HepG2 (cell line): ENCODE results near the gene ZNF26. TPM values are rescaled to one million over a fixed set of nuclear protein-coding genes. Genes with fewer than 3 reads are reported as not detected.
A peak's percentile ranks its signal among the peaks of the same experiment; 100 is the strongest.

ENCODE experiments used
- CSRNP2 ChIP-seq: sonication (generic); formaldehyde crosslinking; conservative IDR thresholded peaks from 2 replicates; pipeline ENCODE4 v1.8.0; 2022; ENCODE audit warnings: low read depth, missing genetic modification reagents
- FOSL2 ChIP-seq: sonication (generic); formaldehyde crosslinking; IDR thresholded peaks from 2 replicates; pipeline ENCODE4 v1.4.0; 2020; ENCODE audit warnings: missing genetic modification reagents
- HMGXB3 ChIP-seq: sonication (generic); formaldehyde crosslinking; IDR thresholded peaks from 2 replicates; pipeline ENCODE4 v1.4.0; 2020; ENCODE audit warnings: missing genetic modification reagents, borderline replicate concordance
- KDM3A ChIP-seq: IDR thresholded peaks from 2 replicates; pipeline ENCODE4 v1.6.1; 2018; ENCODE audit warnings: low read depth, missing compliant biosample characterization
- MXD3 ChIP-seq: IDR thresholded peaks from 2 replicates; pipeline ENCODE4 v1.6.1; 2016; ENCODE audit warnings: mild to moderate bottlenecking, missing biosample characterization, missing genetic modification reagents
- PHF21A ChIP-seq: sonication (generic); formaldehyde crosslinking; IDR thresholded peaks from 2 replicates; pipeline ENCODE4 v1.5.0; 2020; ENCODE audit warnings: mild to moderate bottlenecking, missing genetic modification reagents
- PRMT3 ChIP-seq: sonication (generic); formaldehyde crosslinking; IDR thresholded peaks from 2 replicates; pipeline ENCODE4 v1.8.1; 2022; ENCODE audit warnings: low read depth, mild to moderate bottlenecking, moderate library complexity, missing genetic modification reagents, borderline replicate concordance
- RAD21 ChIP-seq: fragments of 450-650 bp; formaldehyde crosslinking; IDR thresholded peaks from 2 replicates; pipeline ENCODE4 v1.5.0; 2020; ENCODE audit warnings: mild to moderate bottlenecking
- SIX4 ChIP-seq: sonication (generic); formaldehyde crosslinking; IDR thresholded peaks from 2 replicates; pipeline ENCODE4 v1.4.0; 2020; ENCODE audit warnings: missing genetic modification reagents
- TBX2 ChIP-seq: sonication (generic); formaldehyde crosslinking; IDR thresholded peaks from 2 replicates; pipeline ENCODE4 v1.5.0; 2020; ENCODE audit warnings: missing genetic modification reagents, mild to moderate bottlenecking, borderline replicate concordance
- TFDP1 ChIP-seq: IDR thresholded peaks from 2 replicates; pipeline ENCODE4 v1.6.1; 2016; ENCODE audit warnings: missing compliant biosample characterization, missing genetic modification reagents, borderline replicate concordance
- U2AF1 ChIP-seq: fragments of 200-400 bp; formaldehyde crosslinking; optimal IDR thresholded peaks from 2 replicates; pipeline ENCODE3; 2017; ENCODE audit warnings: mild to moderate bottlenecking, low read depth, low read length
- ZBTB39 ChIP-seq: sonication (generic); formaldehyde crosslinking; IDR thresholded peaks from 2 replicates; pipeline ENCODE4 v1.5.0; 2020; ENCODE audit warnings: missing genetic modification reagents
- ZEB1 ChIP-seq: IDR thresholded peaks from 2 replicates; pipeline ENCODE4 v1.6.1; 2012; ENCODE audit warnings: mild to moderate bottlenecking, low read depth, inconsistent platforms; ENCODE audit not compliant: insufficient replicate concordance
- ZMAT3 ChIP-seq: sonication (generic); formaldehyde crosslinking; conservative IDR thresholded peaks from 2 replicates; pipeline ENCODE4 v1.7.0; 2021; ENCODE audit warnings: missing genetic modification reagents
- ZNF138 ChIP-seq: sonication (generic); formaldehyde crosslinking; IDR thresholded peaks from 2 replicates; pipeline ENCODE4 v1.5.0; 2020; ENCODE audit warnings: mild to moderate bottlenecking, low read depth, missing genetic modification reagents
- ZNF652 ChIP-seq: IDR thresholded peaks from 2 replicates; pipeline ENCODE4 v1.6.1; 2016; ENCODE audit warnings: low read depth, borderline replicate concordance
- ZNF737 ChIP-seq: sonication (generic); formaldehyde crosslinking; IDR thresholded peaks from 2 replicates; pipeline ENCODE4 v1.5.0; 2020; ENCODE audit warnings: missing genetic modification reagents, mild to moderate bottlenecking, borderline replicate concordance
- ZSCAN9 ChIP-seq: IDR thresholded peaks from 2 replicates; pipeline ENCODE4 v1.6.1; 2016; ENCODE audit warnings: borderline replicate concordance
- polyA plus RNA-seq, 8 experiments: library from polyadenylated mRNA; depleted of rRNA in 3 of 8; stranded (reverse) in 7 of 8; unstranded in 1 of 8; fragments of >200 nt; fragmentation: Illumina TruSeq in 4 of 8; extraction: Trizol in 4 of 8; gene quantifications; 2 replicates each; pipeline versions ENCODE4 v1.2.1 to v1.2.3, GENCODE V29; 2011 to 2016; ENCODE audit warnings: low read depth in 4 of 8, missing spikeins in 1 of 8, mixed read lengths in 1 of 8; ENCODE audit not compliant: insufficient read depth in 1 of 8
- total RNA-seq, 5 experiments: library from RNA; depleted of rRNA; stranded (reverse); fragments of >200 nt; fragmentation: Illumina TruSeq; extraction: Trizol; gene quantifications; 2 replicates each; pipeline ENCODE4 v1.2.3, GENCODE V29; 2016; ENCODE audit warnings: low read depth in 1 of 5

Gene ZNF26
- total and polyA plus RNA-seq, 2 of the 13 experiments (the other 11 are each of a cell fraction or from before 2014, with no cell fraction given), result 3.8 to 6.5 TPM

- no peak for TF ChIP-seq PRMT3 (CRISPR knock-in tag)
- TF ChIP-seq KDM3A, result peak; percentile 17
- TF ChIP-seq CSRNP2 (CRISPR knock-in tag), result 0 out of 2 replicates have a peak, but pooled peaks have one; percentile 76
- TF ChIP-seq TFDP1 (CRISPR knock-in tag), result peak; percentile 94
- TF ChIP-seq ZNF737, result 0 out of 2 replicates have a peak, but pooled peaks have one; percentile 64
- no peak for TF ChIP-seq ZNF652 (CRISPR knock-in tag)
- TF ChIP-seq SIX4 (CRISPR knock-in tag), result peak; percentile 11; the same call in 1 of the 2 replicates
- peak; percentile 43; the same call in 1 of the 2 replicates for TF ChIP-seq FOSL2 (CRISPR knock-in tag)
- TF ChIP-seq ZNF138, result peak; percentile 74; the same call in 1 of the 2 replicates
- TF ChIP-seq U2AF1, result no peak
- TF ChIP-seq MXD3 (CRISPR knock-in tag), result peak; percentile 80
- TF ChIP-seq ZMAT3, result peak; percentile 75; the same call in 1 of the 2 replicates
- TF ChIP-seq TBX2 (CRISPR knock-in tag), result peak; percentile 79; the same call in 1 of the 2 replicates
- TF ChIP-seq RAD21 (CRISPR knock-in tag), result peak; percentile 38; the same call in 1 of the 2 replicates
- TF ChIP-seq HMGXB3 (CRISPR knock-in tag), result peak; percentile 55; the same call in 1 of the 2 replicates
- peak; percentile 52 for TF ChIP-seq PHF21A (CRISPR knock-in tag)
- no peak for TF ChIP-seq ZEB1
- peak; percentile 56; the same call in 1 of the 2 replicates for TF ChIP-seq ZSCAN9 (CRISPR knock-in tag)
- TF ChIP-seq ZBTB39 (CRISPR knock-in tag), result no peak
Observed at GRCh38 chr12:133037207-133038005, 51.2 kb downstream of the ZNF26 start, which contains the start of gene ZNF84 (continued).
